MG63 (cell line): ENCODE data around the gene MARS1. TPM values are rescaled to one million over a fixed set of nuclear protein-coding genes. Genes with fewer than 3 reads are reported as not detected.
"Not testable (repeated sequence)": the region's sequence is repeated elsewhere in the genome, so short reads cannot be mapped to it uniquely, and the experiment has no call there.

Experiments used
- DNase-seq: peaks from one replicate; pipeline ENCODE4 v3.0.0-alpha.2; 2020
- H3K27me3 ChIP-seq: fragments of 250-450 bp; sonication (Bioruptor Pico); 2 replicates; pipeline ENCODE4 v1.5.1; 2020; ENCODE audit warnings: mild to moderate bottlenecking, moderate library complexity
- H3K36me3 ChIP-seq: fragments of 250-450 bp; sonication (Bioruptor Pico); 2 replicates; pipeline ENCODE4 v1.5.1; 2020; ENCODE audit warnings: mild to moderate bottlenecking, moderate library complexity
- H3K4me3 ChIP-seq: fragments of 250-450 bp; sonication (Bioruptor Pico); 2 replicates; pipeline ENCODE4 v1.5.1; 2020; ENCODE audit warnings: mild to moderate bottlenecking, moderate library complexity
- H3K9me3 ChIP-seq: fragments of 250-450 bp; sonication (Bioruptor Pico); 2 replicates; pipeline ENCODE4 v1.5.1; 2020; ENCODE audit warnings: mild to moderate bottlenecking, moderate library complexity
- total RNA-seq: library from RNA; depleted of rRNA; stranded (reverse); fragments of >200 nt; shearing (Covaris generic); gene quantifications from 2 replicates; pipeline ENCODE4 v1.2.3, GENCODE V29; 2014; ENCODE audit warnings: low replicate concordance; rRNA removed

Gene MARS1
- total RNA-seq: 245 and 285 TPM in 2 replicates

GRCh38 chr12:57487597-57488401 is at the start of gene MARS1:
MARS1 (plus strand) TSS chr12:57488068; CDS start chr12:57488091, 23 bp downstream.
- Histone ChIP-seq H3K4me3 (peak within 1 kb of the TSS; percentile 77), H3K9me3 (no peaks in the 10 kb centered on the region), H3K36me3 (peaks cover 42% of the 10 kb centered on the region), H3K27me3 (no peaks in the 10 kb centered on the region)
- peak; percentile 96 for DNase-seq

DNA sequence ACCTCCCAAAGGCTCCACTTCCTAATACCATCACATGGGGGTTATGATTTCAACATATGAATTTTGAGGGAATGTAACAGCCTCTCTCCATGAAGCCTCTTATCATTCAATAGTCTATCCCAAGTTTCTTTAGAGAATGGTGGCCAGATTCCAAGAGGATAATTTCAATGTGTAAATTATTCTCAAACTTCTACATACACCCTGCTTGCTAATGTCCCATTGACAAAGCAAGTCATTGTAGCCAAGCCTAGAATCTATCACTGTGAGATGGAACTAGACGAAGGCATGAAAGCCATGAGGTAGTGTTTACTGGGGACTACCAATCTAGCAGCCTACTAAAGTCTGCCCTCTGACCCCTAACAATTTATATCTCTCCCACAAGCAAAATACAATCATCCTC is 49.5 kb upstream of the MARS1 start:
- no peaks in the 10 kb centered on the region for H3K27me3 ChIP-seq
- no peaks in the 10 kb centered on the region for H3K36me3 ChIP-seq
- H3K9me3 ChIP-seq: 0 out of 2 replicates have a peak, but pooled peaks cover 2% of the 10 kb centered on the region
- DNase-seq: no peak
- no peak overlapping the region for H3K4me3 ChIP-seq

DNA sequence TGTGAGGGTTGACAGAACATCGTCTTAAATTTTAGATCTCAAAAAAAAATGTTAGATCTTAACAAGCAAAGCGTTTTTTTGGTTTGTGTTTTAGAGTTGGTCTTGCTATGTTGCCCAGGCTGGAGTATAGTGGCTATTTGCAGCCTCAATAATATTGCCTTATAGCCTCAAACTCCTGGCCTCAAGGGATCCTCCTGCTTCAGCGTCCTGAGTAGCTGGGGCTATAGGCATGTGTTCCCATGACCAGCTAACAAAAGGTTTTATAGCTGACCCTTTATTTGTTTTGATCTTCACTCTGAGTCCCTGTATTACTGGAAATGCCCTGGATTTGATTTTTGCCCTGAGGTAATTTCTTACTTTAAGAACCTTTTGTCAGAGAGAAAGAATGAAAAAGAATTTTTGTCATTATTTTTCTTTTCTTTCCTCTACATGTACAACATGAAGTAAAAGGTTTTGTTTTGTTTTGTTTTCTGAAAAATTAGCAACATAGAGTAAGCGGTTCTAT is 48.1 kb upstream of the MARS1 start:
- Histone ChIP-seq H3K4me3 (no peak overlapping the region), H3K9me3 (0 out of 2 replicates have a peak, but pooled peaks cover 2% of the 10 kb centered on the region), H3K36me3 (no peaks in the 10 kb centered on the region), H3K27me3 (no peaks in the 10 kb centered on the region)
- no peak for DNase-seq

GRCh38 chr12:57441393-57441792 is 46.5 kb upstream of the MARS1 start:
- H3K4me3 ChIP-seq, H3K9me3 ChIP-seq, H3K36me3 ChIP-seq, DNase-seq, H3K27me3 ChIP-seq: not testable (repeated sequence)

DNA sequence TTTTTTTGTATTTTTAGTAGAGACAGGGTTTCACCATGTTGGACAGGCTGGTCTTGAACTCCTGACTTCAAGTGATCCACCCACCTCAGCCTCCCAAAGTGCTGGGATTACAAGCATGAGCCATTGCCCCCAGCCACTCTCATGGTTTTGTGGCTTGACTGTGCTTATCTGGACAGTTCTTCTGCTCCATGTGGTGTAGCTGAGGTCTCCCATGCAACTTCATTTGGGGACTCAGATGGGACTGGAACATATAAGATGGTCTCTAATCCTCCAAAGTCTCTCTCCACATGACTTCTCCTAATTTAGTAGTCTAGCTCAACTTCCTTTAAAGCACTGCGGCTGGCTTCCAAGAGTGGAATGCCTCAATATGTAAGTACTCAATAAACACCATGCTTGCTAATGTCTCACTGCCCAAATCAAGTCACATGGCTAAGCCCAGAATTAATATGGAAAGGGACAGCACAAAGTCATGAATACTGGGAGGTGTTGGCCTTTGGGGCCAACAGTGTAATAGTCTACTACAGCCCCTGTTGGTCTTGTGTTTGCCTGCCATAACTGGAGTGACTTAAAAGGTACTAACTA is 45.9 kb upstream of the MARS1 start:
- H3K4me3 ChIP-seq: no peak overlapping the region
- no peak for DNase-seq
- 0 out of 2 replicates have a peak, but pooled peaks cover 2% of the 10 kb centered on the region for H3K9me3 ChIP-seq
- no peaks in the 10 kb centered on the region for H3K36me3 ChIP-seq
- no peaks in the 10 kb centered on the region for H3K27me3 ChIP-seq

DNA sequence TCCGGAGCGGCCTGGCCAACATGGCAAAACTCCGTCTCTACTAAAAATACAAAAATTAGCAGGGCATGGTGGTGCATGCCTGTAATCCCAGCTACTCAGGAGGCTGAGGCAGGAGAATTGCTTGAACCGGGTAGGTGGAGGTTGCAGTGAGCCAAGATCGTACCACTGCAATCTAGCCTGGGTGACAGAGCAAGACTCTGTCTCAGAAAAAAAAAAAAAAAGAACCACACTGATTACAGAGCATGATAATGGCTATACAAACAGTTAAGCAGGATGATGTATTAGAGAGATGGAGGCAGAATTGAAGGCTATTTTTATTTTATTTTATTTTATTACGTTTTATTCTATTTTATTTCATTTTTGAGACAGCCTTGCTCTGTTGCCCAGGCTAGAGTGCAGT is 43.5 kb upstream of the MARS1 start:
- H3K27me3 ChIP-seq, H3K36me3 ChIP-seq, DNase-seq, H3K9me3 ChIP-seq, H3K4me3 ChIP-seq: not testable (repeated sequence)

- no peak overlapping the region for H3K4me3 ChIP-seq
These were observed 43.1 kb upstream of the MARS1 start for GRCh38 chr12:57444744-57445143.

GRCh38 chr12:57446292-57446960 is 41.4 kb upstream of the MARS1 start:
- Histone ChIP-seq H3K9me3 (0 out of 2 replicates have a peak, but pooled peaks cover 2% of the 10 kb centered on the region), H3K36me3 (no peaks in the 10 kb centered on the region), H3K27me3 (no peaks in the 10 kb centered on the region), H3K4me3 (no peak overlapping the region)
- DNase-seq: no peak

More at GRCh38 chr12:57444744-57445143, 43.1 kb upstream of the MARS1 start:
- H3K36me3 ChIP-seq: no peaks in the 10 kb centered on the region
- H3K27me3 ChIP-seq: no peaks in the 10 kb centered on the region
- 0 out of 2 replicates have a peak, but pooled peaks cover 2% of the 10 kb centered on the region for H3K9me3 ChIP-seq
- DNase-seq: no peak

GRCh38 chr12:57448669-57449068 is 39.2 kb upstream of the MARS1 start:
- Histone ChIP-seq H3K36me3 (no peaks in the 10 kb centered on the region), H3K27me3 (no peaks in the 10 kb centered on the region), H3K9me3 (no peaks in the 10 kb centered on the region), H3K4me3 (no peak overlapping the region)
- DNase-seq: no peak

GRCh38 chr12:57449375-57449774 is 38.5 kb upstream of the MARS1 start:
- Histone ChIP-seq H3K36me3 (no peaks in the 10 kb centered on the region), H3K4me3 (no peak overlapping the region), H3K27me3 (no peaks in the 10 kb centered on the region), H3K9me3 (no peaks in the 10 kb centered on the region)
- no peak for DNase-seq

GRCh38 chr12:57450057-57450456 is 37.8 kb upstream of the MARS1 start:
- Histone ChIP-seq H3K4me3 (no peak overlapping the region), H3K36me3 (no peaks in the 10 kb centered on the region), H3K27me3 (no peaks in the 10 kb centered on the region), H3K9me3 (no peaks in the 10 kb centered on the region)
- no peak for DNase-seq

GRCh38 chr12:57451233-57451778 is 36.6 kb upstream of the MARS1 start:
- no peaks in the 10 kb centered on the region for H3K9me3 ChIP-seq
- DNase-seq: peak; percentile 54
- H3K4me3 ChIP-seq: no peak overlapping the region
- H3K36me3 ChIP-seq: no peaks in the 10 kb centered on the region
- H3K27me3 ChIP-seq: no peaks in the 10 kb centered on the region

DNA sequence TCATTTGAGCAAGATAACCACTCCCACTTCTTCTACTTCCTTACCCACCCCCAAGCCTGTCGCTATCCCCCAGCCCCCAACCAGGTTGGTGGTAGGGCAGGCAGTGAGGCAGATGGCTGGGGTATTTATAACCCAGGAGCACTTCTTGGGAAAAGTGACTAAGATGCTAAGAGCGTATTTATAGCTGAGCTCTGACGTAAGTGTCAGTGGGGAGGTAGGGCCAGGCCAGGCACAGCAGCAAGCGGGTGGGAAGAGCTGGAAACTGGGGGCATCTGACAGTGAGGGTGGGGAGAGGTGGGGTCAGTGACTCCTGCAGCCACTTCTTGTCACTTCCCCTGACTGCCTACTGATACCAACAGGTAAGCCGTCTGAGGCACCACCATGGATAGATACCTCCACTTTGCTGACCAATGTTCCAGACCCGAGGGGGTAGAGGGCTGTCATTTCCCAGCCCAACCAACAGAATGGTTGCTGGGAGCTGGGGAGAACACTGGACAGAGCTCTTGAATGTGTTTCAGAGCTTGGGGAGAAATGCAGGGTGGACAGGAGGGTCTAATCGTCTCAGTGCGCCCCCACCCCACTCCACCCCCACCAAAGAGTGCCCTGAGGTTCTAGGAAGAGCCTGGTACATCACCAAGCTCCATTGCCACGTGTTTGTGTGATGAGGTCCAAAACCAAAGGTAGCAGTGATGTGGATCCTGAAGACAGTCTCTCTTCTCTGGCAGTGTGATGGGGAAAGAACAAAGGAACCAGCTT is 35.5 kb upstream of the MARS1 start:
- no peak for DNase-seq
- no peaks in the 10 kb centered on the region for H3K9me3 ChIP-seq
- no peaks in the 10 kb centered on the region for H3K36me3 ChIP-seq
- no peak overlapping the region for H3K4me3 ChIP-seq
- H3K27me3 ChIP-seq: no peaks in the 10 kb centered on the region

GRCh38 chr12:57452937-57453509 is 34.8 kb upstream of the MARS1 start:
- Histone ChIP-seq H3K27me3 (no peaks in the 10 kb centered on the region), H3K4me3 (no peak overlapping the region), H3K36me3 (no peaks in the 10 kb centered on the region), H3K9me3 (no peaks in the 10 kb centered on the region)
- peak; percentile 71 for DNase-seq

- no peak for DNase-seq
- no peak overlapping the region for H3K4me3 ChIP-seq
These were observed 33.7 kb upstream of the MARS1 start for GRCh38 chr12:57454213-57454565.

More at GRCh38 chr12:57454213-57454565, 33.7 kb upstream of the MARS1 start:
- H3K27me3 ChIP-seq: no peaks in the 10 kb centered on the region
- no peaks in the 10 kb centered on the region for H3K9me3 ChIP-seq
- H3K36me3 ChIP-seq: no peaks in the 10 kb centered on the region
